ENCODE measurements around the gene ATP5F1B. TPM values are rescaled to one million over a fixed set of nuclear protein-coding genes. Genes with fewer than 3 reads are reported as not detected.

ATP5F1B gene
- total and polyA plus RNA-seq, 3 donors from 2014 or later: 342 to 666 (median 387) TPM

DNA sequence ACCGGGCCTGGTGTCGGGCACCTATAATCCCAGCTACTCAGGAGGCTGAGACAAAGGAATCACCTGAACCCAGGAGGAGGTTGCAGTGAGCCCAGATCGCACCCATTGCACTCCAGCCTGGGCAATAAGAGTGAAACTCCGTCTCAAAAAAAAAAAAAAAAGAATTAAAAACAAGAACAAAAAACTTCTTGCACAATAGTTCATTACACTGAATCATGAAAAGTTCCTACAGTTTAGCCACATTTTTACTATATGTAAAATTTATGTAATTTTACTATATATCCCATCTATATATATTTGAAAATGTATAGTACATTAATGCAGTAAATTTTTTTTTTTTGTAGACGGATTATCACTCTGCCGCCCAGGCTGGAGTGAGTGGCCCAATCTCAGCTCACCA, 4.6 kb downstream of the ATP5F1B start:
- Histone ChIP-seq H3K36me3 (ENCODE audit: low read depth, missing control alignments) (no peaks in the 10 kb centered on the region), H3K27ac (no peak overlapping the region), H3K9me3 (no peaks in the 10 kb centered on the region), H3K4me3 (no peak overlapping the region), H3K4me1 (peaks cover 14% of the 10 kb centered on the region), H3K27me3 (no peaks in the 10 kb centered on the region)
- 84 to 87% methylated on average over 6 of the region's 6 CpGs for WGBS, 2 donors
- TF ChIP-seq POLR2A (IDR thresholded peaks at IDR 0.05): no peak
- TF ChIP-seq, protein P1, sequence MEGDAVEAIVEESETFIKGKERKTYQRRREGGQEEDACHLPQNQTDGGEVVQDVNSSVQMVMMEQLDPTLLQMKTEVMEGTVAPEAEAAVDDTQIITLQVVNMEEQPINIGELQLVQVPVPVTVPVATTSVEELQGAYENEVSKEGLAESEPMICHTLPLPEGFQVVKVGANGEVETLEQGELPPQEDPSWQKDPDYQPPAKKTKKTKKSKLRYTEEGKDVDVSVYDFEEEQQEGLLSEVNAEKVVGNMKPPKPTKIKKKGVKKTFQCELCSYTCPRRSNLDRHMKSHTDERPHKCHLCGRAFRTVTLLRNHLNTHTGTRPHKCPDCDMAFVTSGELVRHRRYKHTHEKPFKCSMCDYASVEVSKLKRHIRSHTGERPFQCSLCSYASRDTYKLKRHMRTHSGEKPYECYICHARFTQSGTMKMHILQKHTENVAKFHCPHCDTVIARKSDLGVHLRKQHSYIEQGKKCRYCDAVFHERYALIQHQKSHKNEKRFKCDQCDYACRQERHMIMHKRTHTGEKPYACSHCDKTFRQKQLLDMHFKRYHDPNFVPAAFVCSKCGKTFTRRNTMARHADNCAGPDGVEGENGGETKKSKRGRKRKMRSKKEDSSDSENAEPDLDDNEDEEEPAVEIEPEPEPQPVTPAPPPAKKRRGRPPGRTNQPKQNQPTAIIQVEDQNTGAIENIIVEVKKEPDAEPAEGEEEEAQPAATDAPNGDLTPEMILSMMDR (IDR thresholded peaks at IDR 0.05): no peak
- intact Hi-C loops (cut with DNase I; ENCODE audit: low total_unique reads): no loop called here
- DNase-seq: no peak

DNA sequence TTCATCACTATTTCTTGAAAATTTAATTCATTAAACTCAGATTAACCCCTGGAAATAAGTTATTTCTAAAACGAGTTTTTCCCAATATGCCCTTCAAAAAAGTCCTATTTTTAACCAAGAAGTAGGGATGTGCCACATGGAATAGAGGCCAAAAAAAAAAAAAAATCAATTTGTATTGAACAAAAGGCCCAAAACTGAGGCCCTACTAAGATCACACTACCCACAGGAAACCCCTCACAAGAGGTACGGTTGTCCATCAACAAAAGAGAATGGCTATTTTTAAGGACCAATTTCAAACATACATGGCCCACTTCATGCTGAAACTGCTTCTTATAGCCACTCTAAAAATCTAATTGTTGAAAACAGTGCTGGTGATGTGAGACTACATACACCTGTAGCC, 8.2 kb downstream of the ATP5F1B start:
- H3K9me3 ChIP-seq: no peaks in the 10 kb centered on the region
- no peak for DNase-seq
- H3K4me3 ChIP-seq: no peak overlapping the region
- TF ChIP-seq, protein P1 (IDR thresholded peaks at IDR 0.05): no peak
- TF ChIP-seq POLR2A (IDR thresholded peaks at IDR 0.05): no peak
- H3K27ac ChIP-seq: peak overlapping the region in 1 of 2 donors; percentile 98
- no peaks in the 10 kb centered on the region for H3K36me3 ChIP-seq (ENCODE audit: low read depth, missing control alignments)
- intact Hi-C loops (cut with DNase I; ENCODE audit: low total_unique reads): no loop called here
- no peaks in the 10 kb centered on the region for H3K27me3 ChIP-seq
- H3K4me1 ChIP-seq: peaks cover 22% of the 10 kb centered on the region
- 54 to 65% methylated on average over 2 of the region's 2 CpGs for WGBS, 2 donors

DNA sequence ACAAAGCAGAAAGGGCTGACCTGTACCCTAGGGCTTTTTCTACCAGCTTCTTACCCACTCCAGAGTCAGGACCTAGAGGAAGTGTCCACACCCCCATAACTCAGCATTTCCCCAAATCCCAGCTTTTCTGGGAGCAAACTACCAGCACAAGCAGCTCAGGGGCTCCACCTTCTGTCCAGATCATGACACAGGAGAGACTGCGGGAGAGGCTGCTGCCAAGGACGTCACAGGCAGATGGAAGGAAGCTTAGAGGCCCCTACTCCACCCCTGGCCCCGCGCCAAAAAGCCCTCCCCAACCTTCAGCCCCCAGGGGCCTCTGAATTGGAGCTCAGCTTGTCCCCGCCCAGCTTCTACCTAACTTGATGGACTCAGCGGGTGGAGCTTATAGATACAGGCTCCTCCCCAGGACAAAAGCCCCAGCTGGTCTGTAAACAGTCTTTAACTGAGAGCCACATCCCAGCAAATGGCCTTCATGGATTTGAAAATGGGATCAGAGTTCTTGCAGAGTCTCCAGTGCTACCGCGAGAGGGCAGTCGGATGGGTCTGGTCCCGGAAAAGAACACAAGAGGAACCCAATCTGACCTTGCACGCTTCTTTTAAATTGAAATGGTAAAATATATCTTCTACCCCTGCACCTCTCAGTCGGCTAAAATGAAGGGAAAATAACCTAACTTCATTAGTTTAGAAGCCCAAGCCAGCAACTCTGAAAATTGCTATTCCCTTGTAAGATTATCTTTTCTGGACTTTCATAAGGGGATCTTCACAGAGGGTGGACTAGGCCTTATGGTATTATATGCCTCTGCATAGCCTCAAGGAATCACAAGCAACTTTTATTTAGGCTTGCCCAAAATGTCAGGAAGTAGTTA, 8.9 kb downstream of the ATP5F1B start:
- Histone ChIP-seq H3K9me3 (no peaks in the 10 kb centered on the region), H3K4me1 (peaks cover 29% of the 10 kb centered on the region), H3K27ac (peak overlapping the region; percentile 96 to 98), H3K36me3 (ENCODE audit: low read depth, missing control alignments) (no peaks in the 10 kb centered on the region), H3K27me3 (no peaks in the 10 kb centered on the region), H3K4me3 (peak overlapping the region; percentile 78 to 84)
- DNase-seq: peak; percentile 98
- 1 to 2% methylated on average over 11 to 12 of the region's 12 CpGs for WGBS, 2 donors
- intact Hi-C loops (cut with DNase I; ENCODE audit: low total_unique reads): no loop called here
- TF ChIP-seq, protein P1 (IDR thresholded peaks at IDR 0.05): peak; percentile 37 to 50 (median 45)
- TF ChIP-seq POLR2A (IDR thresholded peaks at IDR 0.05): peak; percentile 4

DNA sequence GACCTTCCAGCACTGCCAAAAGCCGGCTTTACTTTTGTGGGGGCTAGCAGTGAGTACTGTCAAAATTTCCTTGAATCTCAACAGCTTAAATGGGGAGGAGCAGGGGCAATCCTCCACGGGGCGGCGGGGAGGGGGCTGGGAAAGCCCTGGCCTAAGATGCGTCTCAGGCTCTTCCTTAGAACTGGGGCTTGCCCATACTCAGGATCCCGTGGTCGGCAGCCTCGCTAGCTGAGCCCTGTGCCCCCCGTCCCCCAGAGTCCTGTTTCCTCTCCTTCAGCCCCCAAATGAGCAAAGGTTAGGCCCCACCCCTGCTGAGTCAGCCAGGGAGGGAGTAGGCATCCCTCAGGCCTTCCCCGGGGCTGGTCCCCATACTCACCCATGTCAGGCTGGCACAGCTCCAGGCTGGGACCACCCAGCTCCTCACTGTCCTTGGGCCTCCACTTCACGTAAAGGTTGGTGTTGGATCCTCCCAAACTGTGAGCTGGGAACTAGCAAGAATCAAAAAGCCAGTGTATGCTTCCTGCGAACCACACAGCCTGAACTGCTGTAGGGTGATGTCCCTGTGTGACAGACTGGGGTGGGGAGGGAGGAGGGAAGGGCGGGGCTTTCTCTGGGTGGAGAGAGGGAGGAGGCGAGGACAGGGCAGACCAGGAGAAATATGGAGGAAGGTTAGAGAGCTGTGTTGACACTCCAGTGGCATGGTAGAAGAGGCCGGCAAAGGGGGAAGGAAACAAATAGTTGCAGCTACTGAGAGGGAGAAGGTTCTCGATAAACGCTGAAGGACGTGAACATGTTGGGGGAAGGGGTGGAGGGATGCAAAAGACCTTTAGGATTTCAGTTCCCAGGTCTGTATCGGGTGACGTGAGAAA, 9.7 kb downstream of the ATP5F1B start:
- WGBS, 2 donors: 0 to 3% methylated on average over 14 to 20 of the region's 20 CpGs
- H3K27me3 ChIP-seq: no peaks in the 10 kb centered on the region
- no peaks in the 10 kb centered on the region for H3K9me3 ChIP-seq
- TF ChIP-seq, protein P1 (IDR thresholded peaks at IDR 0.05): no peak
- TF ChIP-seq POLR2A (IDR thresholded peaks at IDR 0.05): peak; percentile 24
- H3K4me1 ChIP-seq: peaks cover 35% of the 10 kb centered on the region
- no peaks in the 10 kb centered on the region for H3K36me3 ChIP-seq (ENCODE audit: low read depth, missing control alignments)
- peak overlapping the region; percentile 96 to 98 for H3K27ac ChIP-seq
- intact Hi-C loops (cut with DNase I; ENCODE audit: low total_unique reads): no loop called here
- peak overlapping the region; percentile 78 to 84 for H3K4me3 ChIP-seq
- peak; percentile 96 for DNase-seq

Data from testis (tissue), 3 donors.